ENCODE measurements around the gene ODAD3.
"Not testable (repeated sequence)": the region's sequence is repeated elsewhere in the genome, so short reads cannot be mapped to it uniquely, and the experiment has no call there.

The ODAD3 gene

DNA sequence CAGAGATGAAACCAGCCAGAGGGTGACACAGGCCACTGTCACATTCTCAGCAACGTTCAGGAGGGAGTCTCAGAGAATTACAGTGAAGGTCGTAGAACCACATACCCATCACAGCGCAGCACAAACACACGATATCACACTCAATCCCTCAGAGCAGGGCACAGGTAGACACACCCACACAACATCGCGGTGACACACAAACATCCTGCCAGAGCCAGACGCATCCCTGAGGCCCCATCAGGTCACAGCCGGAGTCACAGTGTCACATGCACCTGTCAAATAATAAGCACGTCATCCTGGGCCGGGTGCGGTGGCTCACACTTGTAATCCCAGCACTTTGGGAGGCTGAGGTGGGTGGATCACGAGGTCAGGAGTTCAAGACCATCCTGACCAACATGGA is 28.5 kb upstream of the ODAD3 start:
- Histone ChIP-seq H2AFZ (ENCODE audit: low read length) (no peak overlapping the region), H3K4me1 (ENCODE audit: low read length) (no peaks in the 10 kb centered on the region), H3K4me2 (ENCODE audit: low read depth, low read length) (no peak overlapping the region), H3K9me3 (replicated peaks; ENCODE audit: insufficient read depth, low read length) (no peaks in the 10 kb centered on the region), H3K27me3 (replicated peaks; ENCODE audit: insufficient read depth, low read length) (peaks cover 47% of the 10 kb centered on the region), H3K9me2 (replicated peaks; ENCODE audit: insufficient read depth, low read length) (no peaks in the 10 kb centered on the region), H3F3A (ENCODE audit: insufficient read depth, low read length) (no peaks in the 10 kb centered on the region), H3K79me2 (ENCODE audit: low read length) (no peaks in the 10 kb centered on the region), H3K36me3 (replicated peaks; ENCODE audit: insufficient read depth, low read length) (no peaks in the 10 kb centered on the region), H3K9ac (ENCODE audit: low read length) (no peak overlapping the region), H3K27ac (ENCODE audit: low read length) (no peak overlapping the region), H4K20me1 (ENCODE audit: insufficient read depth, low read length) (no peaks in the 10 kb centered on the region), H3K4me3 (ENCODE audit: low read length) (no peak overlapping the region)
- TF ChIP-seq, protein P1, sequence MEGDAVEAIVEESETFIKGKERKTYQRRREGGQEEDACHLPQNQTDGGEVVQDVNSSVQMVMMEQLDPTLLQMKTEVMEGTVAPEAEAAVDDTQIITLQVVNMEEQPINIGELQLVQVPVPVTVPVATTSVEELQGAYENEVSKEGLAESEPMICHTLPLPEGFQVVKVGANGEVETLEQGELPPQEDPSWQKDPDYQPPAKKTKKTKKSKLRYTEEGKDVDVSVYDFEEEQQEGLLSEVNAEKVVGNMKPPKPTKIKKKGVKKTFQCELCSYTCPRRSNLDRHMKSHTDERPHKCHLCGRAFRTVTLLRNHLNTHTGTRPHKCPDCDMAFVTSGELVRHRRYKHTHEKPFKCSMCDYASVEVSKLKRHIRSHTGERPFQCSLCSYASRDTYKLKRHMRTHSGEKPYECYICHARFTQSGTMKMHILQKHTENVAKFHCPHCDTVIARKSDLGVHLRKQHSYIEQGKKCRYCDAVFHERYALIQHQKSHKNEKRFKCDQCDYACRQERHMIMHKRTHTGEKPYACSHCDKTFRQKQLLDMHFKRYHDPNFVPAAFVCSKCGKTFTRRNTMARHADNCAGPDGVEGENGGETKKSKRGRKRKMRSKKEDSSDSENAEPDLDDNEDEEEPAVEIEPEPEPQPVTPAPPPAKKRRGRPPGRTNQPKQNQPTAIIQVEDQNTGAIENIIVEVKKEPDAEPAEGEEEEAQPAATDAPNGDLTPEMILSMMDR (IDR thresholded peaks at IDR 0.05; ENCODE audit: low read length) = no peak
- TF ChIP-seq EZH2phosphoT487 (IDR thresholded peaks at IDR 0.05; ENCODE audit: low read length) = no peak
- TF ChIP-seq EZH2 (optimal IDR thresholded peaks at IDR 0.05; ENCODE audit: low read depth, low read length) = no peak
- no peak for DNase-seq

DNA sequence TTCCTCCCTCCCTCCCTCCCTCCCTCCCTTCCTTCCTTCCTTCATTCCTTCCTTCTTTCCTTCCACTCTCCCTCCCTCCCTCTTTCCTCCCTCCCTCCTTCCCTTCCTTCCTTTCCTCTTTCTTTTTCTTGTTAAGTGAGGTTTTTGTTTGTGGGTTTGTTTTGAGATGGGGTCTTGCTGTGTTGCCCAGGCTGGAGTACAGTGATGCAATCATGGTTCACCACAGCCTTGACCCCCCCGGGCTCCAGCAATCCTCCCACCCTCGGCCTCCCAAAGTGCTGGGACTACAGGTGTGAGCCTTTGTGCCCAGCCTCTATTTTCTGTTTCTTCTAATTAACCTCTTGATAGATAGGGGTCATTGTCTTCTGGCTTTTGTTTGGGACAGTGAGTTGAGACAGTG is 26.5 kb upstream of the ODAD3 start:
- H3K9ac ChIP-seq (ENCODE audit: low read length) = no peak overlapping the region
- H3K4me3 ChIP-seq (ENCODE audit: low read length) = no peak overlapping the region
- H3K9me3 ChIP-seq (replicated peaks; ENCODE audit: insufficient read depth, low read length) = no peaks in the 10 kb centered on the region
- no peak for TF ChIP-seq EZH2phosphoT487 (IDR thresholded peaks at IDR 0.05; ENCODE audit: low read length)
- TF ChIP-seq, protein P1 (IDR thresholded peaks at IDR 0.05; ENCODE audit: low read length) = no peak
- TF ChIP-seq EZH2 (optimal IDR thresholded peaks at IDR 0.05; ENCODE audit: low read depth, low read length) = no peak
- no peak overlapping the region for H2AFZ ChIP-seq (ENCODE audit: low read length)
- no peaks in the 10 kb centered on the region for H3K9me2 ChIP-seq (replicated peaks; ENCODE audit: insufficient read depth, low read length)
- H3K27me3 ChIP-seq (replicated peaks; ENCODE audit: insufficient read depth, low read length) = peaks cover 48% of the 10 kb centered on the region
- DNase-seq = no peak
- H3K27ac ChIP-seq (ENCODE audit: low read length) = no peak overlapping the region
- H4K20me1 ChIP-seq (ENCODE audit: insufficient read depth, low read length) = no peaks in the 10 kb centered on the region
- no peak overlapping the region for H3K4me2 ChIP-seq (ENCODE audit: low read depth, low read length)
- no peaks in the 10 kb centered on the region for H3F3A ChIP-seq (ENCODE audit: insufficient read depth, low read length)
- no peaks in the 10 kb centered on the region for H3K79me2 ChIP-seq (ENCODE audit: low read length)
- H3K36me3 ChIP-seq (replicated peaks; ENCODE audit: insufficient read depth, low read length) = no peaks in the 10 kb centered on the region
- H3K4me1 ChIP-seq (ENCODE audit: low read length) = no peaks in the 10 kb centered on the region

GRCh38 chr19:11460207-11460606 is 25.3 kb upstream of the ODAD3 start:
- no peak overlapping the region for H3K9ac ChIP-seq (ENCODE audit: low read length)
- no peaks in the 10 kb centered on the region for H3K4me1 ChIP-seq (ENCODE audit: low read length)
- no peak overlapping the region for H2AFZ ChIP-seq (ENCODE audit: low read length)
- peaks cover 49% of the 10 kb centered on the region for H3K27me3 ChIP-seq (replicated peaks; ENCODE audit: insufficient read depth, low read length)
- no peak overlapping the region for H3K4me3 ChIP-seq (ENCODE audit: low read length)
- H3K36me3 ChIP-seq (replicated peaks; ENCODE audit: insufficient read depth, low read length) = no peaks in the 10 kb centered on the region
- no peak overlapping the region for H3K4me2 ChIP-seq (ENCODE audit: low read depth, low read length)
- no peaks in the 10 kb centered on the region for H4K20me1 ChIP-seq (ENCODE audit: insufficient read depth, low read length)
- TF ChIP-seq, protein P1 (IDR thresholded peaks at IDR 0.05; ENCODE audit: low read length) = peak; percentile 35
- no peak for TF ChIP-seq EZH2 (optimal IDR thresholded peaks at IDR 0.05; ENCODE audit: low read depth, low read length)
- H3K9me2 ChIP-seq (replicated peaks; ENCODE audit: insufficient read depth, low read length) = no peaks in the 10 kb centered on the region
- no peak overlapping the region for H3K27ac ChIP-seq (ENCODE audit: low read length)
- DNase-seq = no peak
- H3F3A ChIP-seq (ENCODE audit: insufficient read depth, low read length) = no peaks in the 10 kb centered on the region
- no peaks in the 10 kb centered on the region for H3K79me2 ChIP-seq (ENCODE audit: low read length)
- H3K9me3 ChIP-seq (replicated peaks; ENCODE audit: insufficient read depth, low read length) = no peaks in the 10 kb centered on the region

GRCh38 chr19:11458912-11459311 is 24.0 kb upstream of the ODAD3 start:
- not testable (repeated sequence) for H3K79me2 ChIP-seq (ENCODE audit: low read length); H3K9ac ChIP-seq (ENCODE audit: low read length); H3F3A ChIP-seq (ENCODE audit: insufficient read depth, low read length); H3K4me2 ChIP-seq (ENCODE audit: low read depth, low read length); H3K4me1 ChIP-seq (ENCODE audit: low read length); H3K27ac ChIP-seq (ENCODE audit: low read length); H2AFZ ChIP-seq (ENCODE audit: low read length); H3K4me3 ChIP-seq (ENCODE audit: low read length); H3K9me3 ChIP-seq (replicated peaks; ENCODE audit: insufficient read depth, low read length); H4K20me1 ChIP-seq (ENCODE audit: insufficient read depth, low read length); H3K9me2 ChIP-seq (replicated peaks; ENCODE audit: insufficient read depth, low read length); DNase-seq; H3K36me3 ChIP-seq (replicated peaks; ENCODE audit: insufficient read depth, low read length)
- H3K27me3 ChIP-seq (replicated peaks; ENCODE audit: insufficient read depth, low read length) = peaks cover 49% of the 10 kb centered on the region
